ENCODE results near the gene SGK1. TPM values are rescaled to one million over a fixed set of nuclear protein-coding genes. Genes with fewer than 3 reads are reported as not detected.

The SGK1 gene
- total RNA-seq, 1 experiment from 2014 or later, result 95.2 TPM

DNA sequence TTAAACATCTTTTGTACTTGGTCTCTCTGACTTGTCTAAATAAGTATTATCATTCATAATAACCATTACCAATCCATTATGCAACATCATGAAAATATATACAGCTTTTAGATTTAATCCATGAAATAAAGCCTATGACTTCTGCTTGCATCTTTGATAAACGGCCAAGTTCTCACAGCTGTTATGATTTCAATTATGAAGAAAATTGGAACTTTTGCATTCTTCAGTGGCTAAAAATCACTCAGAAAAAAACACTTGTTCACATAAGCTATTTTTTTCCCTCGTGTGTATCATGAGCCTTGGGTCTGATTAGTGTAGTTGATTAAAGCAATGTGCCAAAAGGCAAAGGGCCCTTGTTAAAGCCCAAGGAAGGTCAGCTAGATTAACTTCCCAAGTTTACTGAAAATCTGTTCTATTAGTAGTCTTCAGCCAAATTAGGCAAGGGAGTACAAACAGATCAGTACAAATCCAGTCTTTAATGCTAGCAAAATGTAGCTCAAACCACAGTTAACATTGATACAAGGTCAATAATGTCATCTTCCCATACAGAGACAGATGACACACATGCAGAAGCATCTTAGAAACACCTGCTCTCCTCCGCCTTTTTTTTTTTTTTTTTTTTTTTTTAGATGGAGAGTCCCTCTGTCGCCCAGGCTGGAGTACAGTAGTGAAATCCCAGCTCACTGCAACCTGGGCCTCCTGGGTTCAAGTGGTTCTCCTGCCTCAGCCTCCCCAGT lies 69.9 kb downstream of the SGK1 start:
- H3K9ac ChIP-seq (ENCODE audit: low read length), result no peak overlapping the region
- no peaks in the 10 kb centered on the region for H3K9me2 ChIP-seq (replicated peaks; ENCODE audit: low read length)
- TF ChIP-seq EZH2 (IDR thresholded peaks at IDR 0.05; ENCODE audit: low read length, unreplicated experiment), result no peak
- TF ChIP-seq, protein P1, sequence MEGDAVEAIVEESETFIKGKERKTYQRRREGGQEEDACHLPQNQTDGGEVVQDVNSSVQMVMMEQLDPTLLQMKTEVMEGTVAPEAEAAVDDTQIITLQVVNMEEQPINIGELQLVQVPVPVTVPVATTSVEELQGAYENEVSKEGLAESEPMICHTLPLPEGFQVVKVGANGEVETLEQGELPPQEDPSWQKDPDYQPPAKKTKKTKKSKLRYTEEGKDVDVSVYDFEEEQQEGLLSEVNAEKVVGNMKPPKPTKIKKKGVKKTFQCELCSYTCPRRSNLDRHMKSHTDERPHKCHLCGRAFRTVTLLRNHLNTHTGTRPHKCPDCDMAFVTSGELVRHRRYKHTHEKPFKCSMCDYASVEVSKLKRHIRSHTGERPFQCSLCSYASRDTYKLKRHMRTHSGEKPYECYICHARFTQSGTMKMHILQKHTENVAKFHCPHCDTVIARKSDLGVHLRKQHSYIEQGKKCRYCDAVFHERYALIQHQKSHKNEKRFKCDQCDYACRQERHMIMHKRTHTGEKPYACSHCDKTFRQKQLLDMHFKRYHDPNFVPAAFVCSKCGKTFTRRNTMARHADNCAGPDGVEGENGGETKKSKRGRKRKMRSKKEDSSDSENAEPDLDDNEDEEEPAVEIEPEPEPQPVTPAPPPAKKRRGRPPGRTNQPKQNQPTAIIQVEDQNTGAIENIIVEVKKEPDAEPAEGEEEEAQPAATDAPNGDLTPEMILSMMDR (conservative IDR thresholded peaks at IDR 0.05; ENCODE audit: low read depth, low read length), result no peak
- TF ChIP-seq EZH2phosphoT487 (IDR thresholded peaks at IDR 0.05; ENCODE audit: borderline replicate concordance, low read length), result no peak
- no peaks in the 10 kb centered on the region for H3K79me2 ChIP-seq (ENCODE audit: low read length)
- H3K4me1 ChIP-seq (ENCODE audit: insufficient read depth, low read length), result no peaks in the 10 kb centered on the region
- H3K4me3 ChIP-seq (ENCODE audit: low read length), result no peak overlapping the region
- DNase-seq (no peak), ATAC-seq (no peak)
- no peaks in the 10 kb centered on the region for H3K27me3 ChIP-seq (ENCODE audit: low read length)
- H2AFZ ChIP-seq (ENCODE audit: low read length), result no peak overlapping the region
- no TSS peak for BruUV-seq (replicated peaks)
- CTCF ChIA-PET, result no interaction called here
- H3K27ac ChIP-seq (ENCODE audit: low read length), result no peak overlapping the region
- H3K9me3 ChIP-seq (ENCODE audit: low read length), result no peaks in the 10 kb centered on the region
- no peaks in the 10 kb centered on the region for H3F3A ChIP-seq (ENCODE audit: low read length, unreplicated experiment)
- no peaks in the 10 kb centered on the region for H3K36me3 ChIP-seq (ENCODE audit: low read depth, low read length)
- POLR2A ChIA-PET (ENCODE audit: unreplicated experiment), result no interaction called here
- intact Hi-C loops (cut with micrococcal nuclease), result no loop called here
- H4K20me1 ChIP-seq (ENCODE audit: low read length), result no peaks in the 10 kb centered on the region
- H3K4me2 ChIP-seq (ENCODE audit: low read length), result no peak overlapping the region

DNA sequence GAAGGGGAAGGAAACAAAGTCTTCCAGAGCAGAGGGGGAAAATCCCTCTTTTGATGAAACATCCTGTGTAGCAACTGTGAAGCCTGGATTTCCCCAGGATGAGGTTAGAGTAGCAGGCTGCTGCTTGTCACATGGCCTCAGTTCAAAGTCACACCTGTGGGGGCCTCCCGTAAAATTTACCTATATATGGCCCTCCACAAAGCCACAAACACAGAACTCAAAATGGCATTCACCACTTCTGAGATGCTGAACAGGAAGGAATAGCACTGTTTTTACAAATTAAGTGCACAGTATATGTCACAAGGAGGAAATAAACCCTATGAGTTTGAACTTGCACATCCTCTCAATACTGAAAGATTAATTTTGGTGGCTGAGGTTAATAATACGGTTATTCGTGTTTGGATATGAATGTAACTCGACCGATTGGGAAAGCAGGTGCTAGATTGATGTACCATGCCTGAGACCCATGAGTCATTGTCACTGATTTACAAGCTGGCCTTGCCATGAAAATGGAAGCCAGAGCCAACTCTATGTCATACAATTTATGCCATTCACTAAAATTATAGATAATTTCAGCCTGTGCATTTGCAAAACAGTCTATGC lies 70.6 kb downstream of the SGK1 start:
- no peaks in the 10 kb centered on the region for H3K36me3 ChIP-seq (ENCODE audit: low read depth, low read length)
- no peak for DNase-seq
- H3K9me3 ChIP-seq (ENCODE audit: low read length), result no peaks in the 10 kb centered on the region
- no peaks in the 10 kb centered on the region for H3F3A ChIP-seq (ENCODE audit: low read length, unreplicated experiment)
- no peaks in the 10 kb centered on the region for H3K9me2 ChIP-seq (replicated peaks; ENCODE audit: low read length)
- no peak overlapping the region for H3K4me2 ChIP-seq (ENCODE audit: low read length)
- H3K79me2 ChIP-seq (ENCODE audit: low read length), result no peaks in the 10 kb centered on the region
- ChIA-PET CTCF (no interaction called here), POLR2A (ENCODE audit: unreplicated experiment) (no interaction called here)
- no peak for TF ChIP-seq EZH2 (IDR thresholded peaks at IDR 0.05; ENCODE audit: low read length, unreplicated experiment)
- TF ChIP-seq, protein P1 (conservative IDR thresholded peaks at IDR 0.05; ENCODE audit: low read depth, low read length), result no peak
- TF ChIP-seq EZH2phosphoT487 (IDR thresholded peaks at IDR 0.05; ENCODE audit: borderline replicate concordance, low read length), result no peak
- BruUV-seq (replicated peaks), result no TSS peak
- no peaks in the 10 kb centered on the region for H3K27me3 ChIP-seq (ENCODE audit: low read length)
- ATAC-seq, result no peak
- no peaks in the 10 kb centered on the region for H4K20me1 ChIP-seq (ENCODE audit: low read length)
- H3K4me1 ChIP-seq (ENCODE audit: insufficient read depth, low read length), result no peaks in the 10 kb centered on the region
- H3K27ac ChIP-seq (ENCODE audit: low read length), result no peak overlapping the region
- intact Hi-C loops (cut with micrococcal nuclease), result no loop called here
- no peak overlapping the region for H3K9ac ChIP-seq (ENCODE audit: low read length)
- no peak overlapping the region for H2AFZ ChIP-seq (ENCODE audit: low read length)
- H3K4me3 ChIP-seq (ENCODE audit: low read length), result no peak overlapping the region

- Histone ChIP-seq H2AFZ (ENCODE audit: low read length) (no peak overlapping the region), H3F3A (ENCODE audit: low read length, unreplicated experiment) (no peaks in the 10 kb centered on the region), H3K4me2 (ENCODE audit: low read length) (no peak overlapping the region), H3K4me1 (ENCODE audit: insufficient read depth, low read length) (no peaks in the 10 kb centered on the region), H3K79me2 (ENCODE audit: low read length) (no peaks in the 10 kb centered on the region), H3K9me2 (replicated peaks; ENCODE audit: low read length) (no peaks in the 10 kb centered on the region), H3K9ac (ENCODE audit: low read length) (no peak overlapping the region), H3K4me3 (ENCODE audit: low read length) (no peak overlapping the region), H3K27me3 (ENCODE audit: low read length) (no peaks in the 10 kb centered on the region), H3K27ac (ENCODE audit: low read length) (no peak overlapping the region), H3K36me3 (ENCODE audit: low read depth, low read length) (no peaks in the 10 kb centered on the region), H4K20me1 (ENCODE audit: low read length) (no peaks in the 10 kb centered on the region), H3K9me3 (ENCODE audit: low read length) (no peaks in the 10 kb centered on the region)
- ATAC-seq (no peak), DNase-seq (no peak)
- TF ChIP-seq EZH2phosphoT487 (IDR thresholded peaks at IDR 0.05; ENCODE audit: borderline replicate concordance, low read length) (no peak), EZH2 (IDR thresholded peaks at IDR 0.05; ENCODE audit: low read length, unreplicated experiment) (no peak)
- TF ChIP-seq, protein P1 (conservative IDR thresholded peaks at IDR 0.05; ENCODE audit: low read depth, low read length), result no peak
- no TSS peak for BruUV-seq (replicated peaks)
- intact Hi-C loops (cut with micrococcal nuclease), result no loop called here
- POLR2A ChIA-PET (ENCODE audit: unreplicated experiment), result no interaction called here
- CTCF ChIA-PET, result no interaction called here
Observed at GRCh38 chr6:134245706-134246105, 72.2 kb downstream of the SGK1 start.
